T-helper 17 cell (primary cell): ENCODE measurements around the gene SLC9C2. TPM values are rescaled to one million over a fixed set of nuclear protein-coding genes. Genes with fewer than 3 reads are reported as not detected.
A peak's percentile ranks its signal among the peaks of the same experiment; 100 is the strongest.
"Not testable (repeated sequence)": the region's sequence is repeated elsewhere in the genome, so short reads cannot be mapped to it uniquely, and the experiment has no call there.

Experiments
- ATAC-seq: fragments of 150-1000 bp; cut with Tn5 transposase; 2 replicates; pipeline ENCODE4 v1.10.0; 2021; ENCODE audit warnings: mild to moderate bottlenecking, moderate library complexity
- DNase-seq, 3 donors: peaks; one replicate each; pipeline versions ENCODE4 v3.0.0 to v3.0.0-alpha.2; 2020 to 2021
- H3K9me3 ChIP-seq: one replicate; pipeline ENCODE4 v1.7.0; 2013; ENCODE audit warnings: low read length, mild to moderate bottlenecking; ENCODE audit not compliant: control insufficient read depth, poor library complexity, severe bottlenecking
- H3K27ac Mint-ChIP-seq: one replicate; pipeline ENCODE4 v1.8.0; 2022; ENCODE audit warnings: mild to moderate bottlenecking, moderate library complexity, mixed read lengths
- H3K27me3 Mint-ChIP-seq: one replicate; pipeline ENCODE4 v1.8.0; 2022; ENCODE audit warnings: mixed read lengths
- H3K36me3 Mint-ChIP-seq: one replicate; pipeline ENCODE4 v1.8.0; 2022; ENCODE audit warnings: low read depth, mixed read lengths
- H3K4me1 Mint-ChIP-seq: one replicate; pipeline ENCODE4 v1.8.0; 2022; ENCODE audit warnings: mild to moderate bottlenecking, mixed read lengths
- H3K4me3 Mint-ChIP-seq: one replicate; pipeline ENCODE4 v1.8.0; 2022; ENCODE audit warnings: mild to moderate bottlenecking, moderate library complexity, mixed read lengths
- total RNA-seq, 4 donors: library from RNA in 2 of 4; stranded (reverse) in 2 of 4; gene quantifications; one replicate each; pipeline ENCODE4 v1.2.3 and lab custom pipeline; 2022 to 2026

Gene SLC9C2
- total RNA-seq, 2 donors from 2014 or later = not detected

GRCh38 chr1:173536223-173536622 lies 66.6 kb downstream of the SLC9C2 start:
- no peak overlapping the region for H3K27ac Mint-ChIP-seq
- H3K4me1 Mint-ChIP-seq = peaks cover 11% of the 10 kb centered on the region
- H3K36me3 Mint-ChIP-seq = peaks cover 3% of the 10 kb centered on the region
- H3K27me3 Mint-ChIP-seq = peaks cover 11% of the 10 kb centered on the region
- no peaks in the 10 kb centered on the region for H3K9me3 ChIP-seq
- ATAC-seq = no peak
- no peak overlapping the region for H3K4me3 Mint-ChIP-seq
- no peak for DNase-seq

GRCh38 chr1:173532237-173532636 lies 70.6 kb downstream of the SLC9C2 start:
- Mint-ChIP-seq H3K27me3 (peaks cover 5% of the 10 kb centered on the region), H3K4me3 (peak overlapping the region; percentile 58), H3K36me3 (no peaks in the 10 kb centered on the region), H3K27ac (peak overlapping the region; percentile 88), H3K4me1 (peaks cover 22% of the 10 kb centered on the region)
- ATAC-seq (no peak), DNase-seq (no peak)
- H3K9me3 ChIP-seq = no peaks in the 10 kb centered on the region

DNA sequence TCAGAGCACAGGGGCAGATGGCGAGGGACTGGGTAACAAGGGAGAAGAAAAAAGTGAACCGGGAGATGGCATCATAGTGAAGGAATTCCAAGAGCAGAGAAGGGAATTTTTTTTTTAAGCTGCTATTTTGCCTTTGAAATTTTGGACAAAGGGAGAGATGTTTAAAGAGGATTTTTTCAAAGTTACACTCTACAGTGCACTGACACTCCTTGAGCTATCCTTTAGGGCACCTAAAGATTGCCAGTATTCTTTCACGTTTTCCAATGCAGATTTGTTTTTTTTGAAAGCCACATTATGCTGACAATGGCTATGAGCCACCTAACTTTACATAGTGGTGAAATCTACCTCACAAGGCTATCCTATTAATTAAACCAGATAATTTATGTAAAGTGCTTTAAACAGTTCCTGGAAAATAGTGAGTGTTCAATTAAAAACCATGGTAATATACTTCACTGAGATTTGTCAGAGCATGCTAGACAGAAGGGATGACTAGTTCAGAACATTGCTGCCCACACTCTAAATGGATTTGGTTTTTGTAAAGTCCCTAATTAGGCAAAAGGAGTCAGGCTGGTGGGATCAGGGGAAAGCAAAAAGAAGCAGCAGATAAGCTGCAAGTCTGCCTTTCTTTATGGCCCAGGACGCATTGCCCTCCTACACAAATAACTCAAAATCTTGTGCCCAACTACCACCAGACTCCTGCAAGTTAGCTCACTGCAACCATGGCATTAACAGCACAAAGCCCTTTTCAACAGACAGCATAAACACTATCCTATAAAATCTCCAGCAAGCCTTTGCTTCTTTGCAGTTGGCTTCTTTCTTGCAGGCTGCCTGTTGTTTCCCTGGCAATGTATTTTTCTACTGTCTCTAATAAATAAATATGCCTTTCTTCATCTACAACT lies 71.8 kb downstream of the SLC9C2 start:
- Mint-ChIP-seq H3K36me3 (peaks cover 3% of the 10 kb centered on the region), H3K4me1 (peaks cover 25% of the 10 kb centered on the region), H3K27ac (no peak overlapping the region), H3K27me3 (peaks cover 5% of the 10 kb centered on the region), H3K4me3 (no peak overlapping the region)
- H3K9me3 ChIP-seq = no peaks in the 10 kb centered on the region
- ATAC-seq (no peak), DNase-seq (no peak)

GRCh38 chr1:173529106-173529505 lies 73.8 kb downstream of the SLC9C2 start:
- Mint-ChIP-seq H3K27ac (peak overlapping the region; percentile 68), H3K4me3 (no peak overlapping the region)

GRCh38 chr1:173527151-173527826 lies 75.6 kb downstream of the SLC9C2 start:
- no peaks in the 10 kb centered on the region for H3K27me3 Mint-ChIP-seq
- DNase-seq (no peak), ATAC-seq (no peak)
- no peaks in the 10 kb centered on the region for H3K9me3 ChIP-seq
- H3K4me1 Mint-ChIP-seq = peaks cover 18% of the 10 kb centered on the region
- H3K4me3 Mint-ChIP-seq = no peak overlapping the region
- peaks cover 3% of the 10 kb centered on the region for H3K36me3 Mint-ChIP-seq
- no peak overlapping the region for H3K27ac Mint-ChIP-seq

More at GRCh38 chr1:173529106-173529505, 73.8 kb downstream of the SLC9C2 start:
- no peaks in the 10 kb centered on the region for H3K27me3 Mint-ChIP-seq
- H3K4me1 Mint-ChIP-seq = peaks cover 25% of the 10 kb centered on the region
- H3K36me3 Mint-ChIP-seq = peaks cover 3% of the 10 kb centered on the region
- ATAC-seq (no peak), DNase-seq (no peak)
- H3K9me3 ChIP-seq = no peaks in the 10 kb centered on the region

DNA sequence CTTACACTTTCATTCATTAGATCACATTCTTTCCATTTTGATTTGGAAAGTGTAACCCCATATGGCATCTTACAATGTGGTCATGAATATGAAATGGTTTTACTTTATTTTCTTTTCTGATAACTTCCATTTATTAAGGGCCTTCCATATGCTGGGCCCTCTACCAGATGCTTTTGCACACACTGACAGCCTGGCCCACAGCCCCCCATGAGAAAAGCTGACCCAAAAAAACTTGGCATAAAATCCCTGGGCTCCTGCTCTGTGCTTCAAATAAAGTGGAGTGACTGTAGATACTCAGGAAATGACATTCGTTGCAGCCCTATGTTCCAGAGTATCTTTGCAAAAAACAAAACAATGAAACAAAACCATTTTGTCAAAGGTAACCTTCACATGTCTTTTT lies 76.9 kb downstream of the SLC9C2 start:
- ATAC-seq (no peak), DNase-seq (no peak)
- Mint-ChIP-seq H3K27ac (no peak overlapping the region), H3K36me3 (peaks cover 3% of the 10 kb centered on the region), H3K4me1 (peaks cover 13% of the 10 kb centered on the region), H3K4me3 (no peak overlapping the region), H3K27me3 (no peaks in the 10 kb centered on the region)
- no peaks in the 10 kb centered on the region for H3K9me3 ChIP-seq

DNA sequence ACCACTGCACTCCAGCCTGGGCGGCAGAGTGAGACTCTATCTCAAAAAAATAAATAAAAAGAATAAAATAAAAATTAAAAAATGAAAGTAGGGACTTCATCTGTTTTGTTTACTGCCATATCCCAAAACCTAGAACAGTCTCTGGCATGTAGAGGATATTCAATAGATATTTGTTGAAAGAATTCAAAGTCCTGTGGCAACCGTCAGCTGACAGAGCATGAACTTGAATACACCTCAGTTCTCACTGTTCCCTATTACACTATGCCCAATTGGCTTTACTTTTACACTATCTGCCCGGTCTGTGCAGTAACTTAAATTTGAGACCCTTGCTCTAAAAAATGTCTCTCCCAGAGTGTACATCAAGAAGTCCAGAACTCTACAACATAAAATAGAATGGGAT lies 79.5 kb downstream of the SLC9C2 start:
- Mint-ChIP-seq H3K4me3 (no peak overlapping the region), H3K36me3 (peaks cover 3% of the 10 kb centered on the region), H3K27me3 (no peaks in the 10 kb centered on the region), H3K27ac (no peak overlapping the region), H3K4me1 (peaks cover 6% of the 10 kb centered on the region)
- no peaks in the 10 kb centered on the region for H3K9me3 ChIP-seq
- ATAC-seq (no peak), DNase-seq (no peak)

DNA sequence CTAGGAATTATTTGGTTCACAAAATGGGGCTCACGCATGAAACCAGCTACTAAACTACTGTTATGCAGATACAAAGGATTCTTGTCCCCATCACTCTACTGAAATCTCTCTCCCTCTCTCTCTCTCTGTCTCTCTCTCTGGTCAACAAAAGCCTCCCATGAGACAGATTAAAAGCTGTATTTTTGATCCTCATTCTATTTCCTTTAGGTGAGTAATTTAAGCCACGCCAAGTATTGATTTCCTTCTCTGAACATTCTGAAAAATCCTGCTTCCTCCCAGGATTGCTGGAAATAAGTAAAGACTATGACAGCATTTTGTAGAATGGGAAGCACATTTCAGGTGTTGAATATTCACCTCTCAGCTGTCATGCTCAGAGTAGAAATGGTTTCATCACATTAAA lies 82.1 kb downstream of the SLC9C2 start:
- Mint-ChIP-seq H3K27me3 (no peaks in the 10 kb centered on the region), H3K4me1 (peaks cover 2% of the 10 kb centered on the region), H3K36me3 (no peaks in the 10 kb centered on the region), H3K4me3 (no peak overlapping the region), H3K27ac (no peak overlapping the region)
- H3K9me3 ChIP-seq = no peaks in the 10 kb centered on the region
- ATAC-seq (no peak), DNase-seq (no peak)

DNA sequence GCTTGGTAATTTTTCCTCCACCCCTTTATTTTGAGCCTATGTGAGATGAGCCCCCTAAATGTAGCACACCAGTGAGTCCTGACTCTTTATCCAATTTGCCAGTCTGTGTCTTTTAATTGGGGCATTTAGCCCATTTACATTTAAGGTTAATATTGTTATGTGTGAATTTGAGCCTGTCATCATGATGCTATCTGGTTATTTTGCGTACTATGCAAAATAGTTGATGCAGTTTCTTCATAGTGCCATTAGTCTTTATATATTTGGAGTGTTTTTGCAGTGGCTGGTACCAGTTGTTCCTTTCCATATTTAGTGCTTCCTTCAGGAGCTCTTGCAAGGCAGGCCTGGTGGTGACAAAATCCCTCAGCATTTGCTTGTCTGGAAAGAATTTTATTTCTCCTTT lies 88.4 kb downstream of the SLC9C2 start:
- H3K36me3 Mint-ChIP-seq, H3K4me1 Mint-ChIP-seq, H3K27ac Mint-ChIP-seq, DNase-seq, H3K4me3 Mint-ChIP-seq, H3K27me3 Mint-ChIP-seq, ATAC-seq, H3K9me3 ChIP-seq: not testable (repeated sequence)

DNA sequence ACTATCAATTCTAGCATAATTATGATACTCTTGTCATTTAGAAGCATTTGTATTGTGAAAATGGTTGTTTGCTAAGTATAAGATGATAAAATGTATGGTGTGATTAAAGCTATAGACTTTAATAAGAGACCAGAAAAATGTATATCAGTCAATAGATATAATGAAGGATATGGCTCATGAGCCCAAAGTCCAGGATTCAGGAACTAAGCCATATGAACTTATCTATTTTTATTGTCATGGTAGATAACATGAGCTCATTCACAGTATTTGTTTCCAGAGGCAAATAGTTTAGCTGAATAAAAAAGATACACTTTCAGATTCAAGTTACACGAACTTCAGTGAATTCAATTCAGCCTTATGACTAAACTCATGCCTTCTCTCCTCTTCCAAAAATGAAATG lies 93.1 kb downstream of the SLC9C2 start:
- H3K27me3 Mint-ChIP-seq = no peaks in the 10 kb centered on the region
- peaks cover 4% of the 10 kb centered on the region for H3K4me1 Mint-ChIP-seq
- DNase-seq (no peak), ATAC-seq (no peak)
- no peak overlapping the region for H3K27ac Mint-ChIP-seq
- H3K9me3 ChIP-seq = no peaks in the 10 kb centered on the region
- no peak overlapping the region for H3K4me3 Mint-ChIP-seq
- no peaks in the 10 kb centered on the region for H3K36me3 Mint-ChIP-seq

DNA sequence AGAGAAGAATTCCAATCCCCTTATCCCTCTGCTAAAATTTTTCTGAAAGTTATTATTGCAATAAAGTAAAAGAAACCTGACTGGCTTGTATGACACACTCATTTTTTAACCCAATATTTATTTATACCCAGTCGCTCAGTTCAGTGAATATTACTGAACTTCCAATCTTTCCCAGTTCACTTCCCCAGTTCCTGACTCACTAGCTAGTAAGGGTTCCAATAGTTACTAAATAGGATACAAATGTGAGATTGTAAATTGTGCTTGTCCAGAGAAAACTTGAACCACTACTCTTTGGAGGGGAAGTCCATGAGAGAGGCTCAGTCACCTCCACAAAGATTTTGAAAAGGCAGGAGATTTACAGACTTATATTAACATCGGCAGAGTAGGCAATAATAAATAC lies 94.3 kb downstream of the SLC9C2 start:
- DNase-seq (no peak), ATAC-seq (no peak)
- H3K4me1 Mint-ChIP-seq = peaks cover 4% of the 10 kb centered on the region
- no peaks in the 10 kb centered on the region for H3K9me3 ChIP-seq
- H3K27me3 Mint-ChIP-seq = peaks cover 5% of the 10 kb centered on the region
- no peaks in the 10 kb centered on the region for H3K36me3 Mint-ChIP-seq
- no peak overlapping the region for H3K27ac Mint-ChIP-seq
- H3K4me3 Mint-ChIP-seq = no peak overlapping the region

DNA sequence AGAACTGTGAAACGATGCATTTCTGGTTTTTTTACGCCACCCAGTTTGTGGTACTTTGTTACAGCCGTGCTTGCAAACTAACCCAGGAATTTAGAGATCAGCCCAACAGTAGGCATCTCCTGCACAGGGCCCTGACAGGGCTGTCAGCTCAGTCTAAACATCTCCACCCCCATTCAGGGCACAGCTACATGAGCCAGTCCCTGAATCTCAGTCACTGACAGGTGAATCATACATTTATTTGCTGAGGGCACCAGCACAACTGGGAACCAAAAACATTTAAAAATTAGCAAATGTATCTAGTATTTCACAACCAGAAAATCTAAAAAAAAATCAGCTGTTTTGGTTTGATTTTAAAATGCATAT lies 95.0 kb downstream of the SLC9C2 start:
- peaks cover 9% of the 10 kb centered on the region for H3K27me3 Mint-ChIP-seq
- peaks cover 4% of the 10 kb centered on the region for H3K4me1 Mint-ChIP-seq
- DNase-seq (no peak), ATAC-seq (no peak)
- no peak overlapping the region for H3K4me3 Mint-ChIP-seq
- no peaks in the 10 kb centered on the region for H3K36me3 Mint-ChIP-seq
- no peaks in the 10 kb centered on the region for H3K9me3 ChIP-seq
- H3K27ac Mint-ChIP-seq = no peak overlapping the region

DNA sequence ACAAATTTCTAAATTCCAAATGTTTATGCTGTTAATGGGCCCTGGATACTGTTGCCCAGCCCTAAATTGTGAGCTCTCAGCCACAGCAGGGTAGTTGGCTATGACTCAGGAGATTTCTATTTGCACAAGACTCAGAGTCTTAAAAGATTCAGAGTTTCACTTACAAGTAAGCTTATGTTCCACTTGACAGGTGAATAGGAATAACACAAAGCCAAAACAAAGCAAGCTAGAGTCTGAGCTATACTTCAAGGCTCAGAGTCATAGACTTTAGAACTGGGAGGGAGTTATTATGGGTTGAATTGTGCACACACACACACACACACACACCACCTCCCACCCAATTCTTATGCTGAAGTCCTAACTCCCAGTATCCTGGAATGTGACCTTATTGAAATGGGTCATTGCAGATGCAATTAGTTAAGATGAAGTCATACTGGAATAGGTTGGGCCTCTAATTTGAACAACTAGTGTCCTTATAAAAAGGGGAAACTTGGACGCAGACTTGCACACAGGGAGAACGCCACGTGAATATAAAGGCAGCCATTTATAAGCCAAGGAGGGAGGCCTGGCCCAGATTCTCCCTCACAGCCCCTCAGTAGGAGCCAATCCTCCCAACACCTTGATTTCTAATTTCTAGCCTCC lies 95.5 kb downstream of the SLC9C2 start:
- Mint-ChIP-seq H3K27me3 (peaks cover 9% of the 10 kb centered on the region), H3K27ac (no peak overlapping the region), H3K36me3 (no peaks in the 10 kb centered on the region), H3K4me1 (peaks cover 4% of the 10 kb centered on the region), H3K4me3 (no peak overlapping the region)
- DNase-seq = no peak
- ATAC-seq = no peak
- no peaks in the 10 kb centered on the region for H3K9me3 ChIP-seq
